Central memory CD8-positive, alpha-beta T cell (primary cell): ENCODE data around the gene PROK2.
A peak's percentile ranks its signal among the peaks of the same experiment; 100 is the strongest.

Source experiments
- ATAC-seq: fragments of 150-1000 bp; cut with Tn5 transposase; replicated peaks from 2 replicates; pipeline ENCODE4 v1.10.0; 2022; ENCODE audit warnings: mild to moderate bottlenecking, moderate FRiP score, moderate number of reproducible peaks; ENCODE audit not compliant: poor library complexity, severe bottlenecking; ENCODE audit errors: extremely low read depth
- DNase-seq, 2 donors: peaks; one replicate each; pipeline ENCODE4 v3.0.0; 2021; ENCODE audit warnings: low spot score in 2 of 2
- H3K27ac Mint-ChIP-seq: one replicate; pipeline ENCODE4 v1.8.0; 2022; ENCODE audit warnings: low read depth, mild to moderate bottlenecking, moderate library complexity, mixed read lengths
- H3K27me3 Mint-ChIP-seq: one replicate; pipeline ENCODE4 v1.8.0; 2022; ENCODE audit warnings: mixed read lengths
- H3K36me3 Mint-ChIP-seq: one replicate; pipeline ENCODE4 v1.8.0; 2022; ENCODE audit warnings: mild to moderate bottlenecking, moderate library complexity, mixed read lengths; ENCODE audit not compliant: insufficient read depth
- H3K4me1 Mint-ChIP-seq: one replicate; pipeline ENCODE4 v1.8.0; 2022; ENCODE audit warnings: mixed read lengths
- H3K4me3 Mint-ChIP-seq: one replicate; pipeline ENCODE4 v1.8.0; 2022; ENCODE audit warnings: mild to moderate bottlenecking, moderate library complexity, mixed read lengths
- H3K9me3 Mint-ChIP-seq: one replicate; pipeline ENCODE4 v1.8.0; 2022; ENCODE audit warnings: mixed read lengths

Gene PROK2

DNA sequence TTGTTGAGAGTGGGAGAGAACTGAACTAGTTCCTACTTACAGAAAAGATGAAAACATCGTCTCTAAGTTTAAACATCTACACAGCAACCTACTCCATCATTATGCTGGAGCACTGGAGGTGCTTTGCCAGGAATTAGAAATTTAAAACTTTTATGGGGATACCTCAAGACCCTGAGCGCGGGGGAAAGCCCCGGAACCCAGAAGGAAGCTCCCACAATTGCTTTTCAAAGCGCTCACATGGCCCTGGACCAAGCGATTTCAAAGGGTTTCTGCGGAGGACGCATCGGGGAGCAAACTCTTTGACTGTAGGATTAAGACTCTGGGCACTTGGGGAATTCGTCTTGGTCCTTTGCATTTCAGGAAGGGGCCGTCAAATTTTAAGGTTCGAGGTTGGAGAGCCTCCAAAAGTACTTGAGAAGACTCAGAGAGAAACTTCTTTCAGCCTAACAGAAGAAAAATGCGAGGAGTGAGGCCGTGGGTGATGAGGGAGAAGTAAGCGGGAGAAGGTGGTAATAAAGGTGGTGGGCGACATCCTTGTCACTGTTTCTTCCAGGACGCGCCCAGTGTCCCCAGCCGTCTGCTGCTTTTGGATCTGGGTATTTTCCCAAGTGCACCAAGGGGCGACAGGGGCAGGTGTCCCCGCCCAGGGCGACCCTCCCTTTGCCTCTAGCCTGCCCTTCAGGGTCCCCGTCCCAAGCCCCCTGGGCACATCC, 591 bp downstream of the PROK2 start:
- no peak for ATAC-seq
- no peak for DNase-seq
- H3K36me3 Mint-ChIP-seq, result no peaks in the 10 kb centered on the region
- no peak overlapping the region for H3K27ac Mint-ChIP-seq
- peak overlapping the region; percentile 65 for H3K4me3 Mint-ChIP-seq
- H3K4me1 Mint-ChIP-seq, result peaks cover 25% of the 10 kb centered on the region
- H3K27me3 Mint-ChIP-seq, result peaks cover 84% of the 10 kb centered on the region
- H3K9me3 Mint-ChIP-seq, result no peaks in the 10 kb centered on the region

DNA sequence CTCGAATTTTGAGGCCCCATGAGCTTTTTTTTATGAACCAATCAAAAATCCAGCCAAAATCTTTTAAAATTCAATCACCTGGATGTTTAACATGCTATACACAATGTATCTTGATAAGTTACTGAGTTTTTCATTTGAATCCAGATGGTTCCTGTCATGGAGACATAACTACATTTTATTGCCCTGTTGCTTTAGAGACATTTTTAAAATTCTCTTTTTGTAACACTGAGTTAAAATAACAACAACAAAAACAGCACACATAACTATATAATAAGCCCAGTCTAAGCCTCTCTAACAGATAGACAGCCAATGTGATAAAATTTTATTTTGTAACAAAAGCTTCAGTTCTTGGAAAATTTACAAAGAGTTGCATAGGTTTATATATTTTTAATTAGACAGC, 1.8 kb downstream of the PROK2 start:
- Mint-ChIP-seq H3K36me3 (no peaks in the 10 kb centered on the region), H3K4me1 (peaks cover 26% of the 10 kb centered on the region), H3K27ac (no peak overlapping the region), H3K9me3 (no peaks in the 10 kb centered on the region), H3K27me3 (peaks cover 92% of the 10 kb centered on the region), H3K4me3 (no peak overlapping the region)
- ATAC-seq (no peak), DNase-seq (no peak)

DNA sequence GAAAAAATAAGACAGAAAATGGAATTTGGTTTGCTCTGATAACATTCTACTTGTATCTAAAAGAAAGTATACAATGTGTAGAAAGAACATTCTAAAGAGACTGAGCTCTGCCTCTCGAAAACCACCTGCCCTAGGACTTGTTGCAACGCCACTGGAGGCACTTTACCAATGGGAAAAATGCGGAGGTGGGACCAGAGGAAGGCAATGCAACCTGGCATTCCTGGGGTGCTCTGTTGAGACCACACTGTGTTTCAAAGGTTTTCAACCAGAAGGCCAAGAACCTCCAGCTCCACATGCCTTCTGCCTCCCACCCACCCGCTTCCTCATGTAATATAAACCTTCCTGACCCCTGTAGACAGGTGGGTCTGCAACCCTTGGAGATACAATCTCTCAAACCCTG, 4.5 kb downstream of the PROK2 start:
- peaks cover 18% of the 10 kb centered on the region for H3K4me1 Mint-ChIP-seq
- peaks cover 1% of the 10 kb centered on the region for H3K36me3 Mint-ChIP-seq
- peaks cover 67% of the 10 kb centered on the region for H3K27me3 Mint-ChIP-seq
- H3K9me3 Mint-ChIP-seq, result no peaks in the 10 kb centered on the region
- ATAC-seq (no peak), DNase-seq (no peak)
- no peak overlapping the region for H3K4me3 Mint-ChIP-seq
- H3K27ac Mint-ChIP-seq, result no peak overlapping the region

- peaks cover 63% of the 10 kb centered on the region for H3K27me3 Mint-ChIP-seq
- no peak for ATAC-seq
- peaks cover 1% of the 10 kb centered on the region for H3K36me3 Mint-ChIP-seq
- no peak for DNase-seq
- no peaks in the 10 kb centered on the region for H3K9me3 Mint-ChIP-seq
- no peak overlapping the region for H3K4me3 Mint-ChIP-seq
- H3K27ac Mint-ChIP-seq, result no peak overlapping the region
- H3K4me1 Mint-ChIP-seq, result peaks cover 16% of the 10 kb centered on the region
Observed at GRCh38 chr3:71779674-71780377, 5.1 kb downstream of the PROK2 start.

GRCh38 chr3:71778353-71778752, 6.6 kb downstream of the PROK2 start:
- Mint-ChIP-seq H3K4me3 (no peak overlapping the region), H3K27ac (no peak overlapping the region), H3K9me3 (no peaks in the 10 kb centered on the region), H3K4me1 (peaks cover 9% of the 10 kb centered on the region), H3K36me3 (peaks cover 1% of the 10 kb centered on the region), H3K27me3 (peaks cover 57% of the 10 kb centered on the region)
- DNase-seq (no peak), ATAC-seq (no peak)

DNA sequence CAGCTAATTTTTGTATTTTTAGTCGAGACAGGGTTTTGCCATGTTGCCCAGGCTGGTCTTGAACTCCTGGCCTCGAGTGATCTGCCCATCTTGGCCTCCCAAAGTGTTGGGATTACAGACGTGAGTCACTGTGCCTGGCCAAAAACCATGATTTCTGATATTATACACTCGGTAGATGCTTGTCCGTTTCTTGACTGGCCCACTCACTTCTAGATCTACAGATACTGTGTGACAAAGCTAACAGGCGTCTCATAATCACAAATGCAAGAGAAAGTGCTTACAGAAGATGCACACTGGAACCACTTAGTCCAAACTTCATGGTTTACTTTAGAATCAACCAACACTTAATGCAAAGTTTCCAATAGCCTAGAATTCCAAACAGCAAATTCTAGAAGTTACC, 8.4 kb downstream of the PROK2 start:
- no peak for ATAC-seq
- Mint-ChIP-seq H3K36me3 (peaks cover 1% of the 10 kb centered on the region), H3K9me3 (no peaks in the 10 kb centered on the region), H3K4me1 (peaks cover 9% of the 10 kb centered on the region), H3K4me3 (no peak overlapping the region), H3K27ac (no peak overlapping the region), H3K27me3 (peaks cover 40% of the 10 kb centered on the region)
- DNase-seq, result no peak

DNA sequence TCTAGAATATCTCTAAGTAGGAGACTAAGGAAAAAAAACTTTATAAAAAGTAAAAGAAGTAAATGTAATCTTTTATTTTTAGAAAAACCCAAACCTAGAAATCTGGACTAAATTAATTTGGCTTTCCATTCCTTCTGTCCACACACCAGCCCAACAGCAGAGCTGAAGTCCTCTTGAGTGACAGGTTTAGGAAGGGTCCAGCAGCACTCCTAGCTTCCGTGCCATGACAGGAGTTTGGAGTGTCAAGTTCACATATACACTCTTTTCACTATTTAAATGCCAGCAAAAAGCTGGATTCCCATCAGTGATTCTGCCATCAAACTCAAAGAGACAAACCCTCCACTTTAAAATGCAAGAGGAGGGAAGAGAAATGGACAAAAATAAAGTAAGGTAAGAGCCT, 13.1 kb downstream of the PROK2 start:
- Mint-ChIP-seq H3K9me3 (no peaks in the 10 kb centered on the region), H3K4me3 (no peak overlapping the region), H3K27ac (no peak overlapping the region), H3K4me1 (no peaks in the 10 kb centered on the region), H3K36me3 (peaks cover 1% of the 10 kb centered on the region), H3K27me3 (peaks cover 30% of the 10 kb centered on the region)
- ATAC-seq (no peak), DNase-seq (no peak)

DNA sequence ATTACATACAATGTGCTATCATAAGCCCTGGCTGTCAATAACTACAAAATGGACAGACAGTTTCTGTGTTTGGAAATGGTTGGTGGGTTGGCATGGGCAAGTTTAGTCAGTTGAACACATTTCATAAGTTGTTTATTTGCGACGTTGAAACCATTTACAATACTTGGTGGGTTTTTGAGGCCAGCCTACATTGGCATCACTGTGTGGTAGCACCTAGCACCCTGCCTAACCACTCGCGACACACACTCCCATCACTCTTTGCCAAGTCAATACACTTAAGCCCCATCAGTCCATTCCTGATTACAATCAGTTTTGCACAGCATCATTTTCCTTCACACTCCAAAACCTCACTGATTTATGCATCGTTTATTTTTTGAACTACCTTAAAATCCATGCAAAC, 13.8 kb downstream of the PROK2 start:
- Mint-ChIP-seq H3K4me3 (no peak overlapping the region), H3K4me1 (no peaks in the 10 kb centered on the region), H3K36me3 (no peaks in the 10 kb centered on the region), H3K27me3 (peaks cover 30% of the 10 kb centered on the region), H3K9me3 (no peaks in the 10 kb centered on the region), H3K27ac (no peak overlapping the region)
- DNase-seq (no peak), ATAC-seq (no peak)

- peaks cover 40% of the 10 kb centered on the region for H3K27me3 Mint-ChIP-seq
- no peak for ATAC-seq
Observed at GRCh38 chr3:71763426-71763825, 21.5 kb downstream of the PROK2 start.

GRCh38 chr3:71760140-71760539, 24.8 kb downstream of the PROK2 start:
- H3K27ac Mint-ChIP-seq, result no peak overlapping the region
- H3K9me3 Mint-ChIP-seq, result no peaks in the 10 kb centered on the region
- ATAC-seq, result no peak
- no peak overlapping the region for H3K4me3 Mint-ChIP-seq
- H3K4me1 Mint-ChIP-seq, result no peaks in the 10 kb centered on the region
- H3K36me3 Mint-ChIP-seq, result no peaks in the 10 kb centered on the region
- H3K27me3 Mint-ChIP-seq, result peaks cover 68% of the 10 kb centered on the region
- DNase-seq, result no peak

More at GRCh38 chr3:71763426-71763825, 21.5 kb downstream of the PROK2 start:
- H3K27ac Mint-ChIP-seq, result no peak overlapping the region
- no peak overlapping the region for H3K4me3 Mint-ChIP-seq
- DNase-seq, result no peak
- H3K4me1 Mint-ChIP-seq, result no peaks in the 10 kb centered on the region
- no peaks in the 10 kb centered on the region for H3K36me3 Mint-ChIP-seq
- H3K9me3 Mint-ChIP-seq, result no peaks in the 10 kb centered on the region

GRCh38 chr3:71759401-71759800, 25.5 kb downstream of the PROK2 start:
- no peak for DNase-seq
- peaks cover 70% of the 10 kb centered on the region for H3K27me3 Mint-ChIP-seq
- no peak overlapping the region for H3K27ac Mint-ChIP-seq
- H3K9me3 Mint-ChIP-seq, result no peaks in the 10 kb centered on the region
- no peak overlapping the region for H3K4me3 Mint-ChIP-seq
- H3K36me3 Mint-ChIP-seq, result no peaks in the 10 kb centered on the region
- H3K4me1 Mint-ChIP-seq, result no peaks in the 10 kb centered on the region
- no peak for ATAC-seq

- Mint-ChIP-seq H3K9me3 (no peaks in the 10 kb centered on the region), H3K36me3 (no peaks in the 10 kb centered on the region), H3K4me3 (no peak overlapping the region), H3K27ac (no peak overlapping the region), H3K4me1 (no peaks in the 10 kb centered on the region), H3K27me3 (peaks cover 63% of the 10 kb centered on the region)
- ATAC-seq, result no peak
- no peak for DNase-seq
Observed at GRCh38 chr3:71758091-71758490, 26.9 kb downstream of the PROK2 start.

GRCh38 chr3:71754610-71755253, 30.2 kb downstream of the PROK2 start:
- H3K4me3 Mint-ChIP-seq, result peak overlapping the region; percentile 71
- H3K27me3 Mint-ChIP-seq, result peaks cover 60% of the 10 kb centered on the region

More at GRCh38 chr3:71754610-71755253, 30.2 kb downstream of the PROK2 start:
- DNase-seq (no peak), ATAC-seq (no peak)
- Mint-ChIP-seq H3K9me3 (no peaks in the 10 kb centered on the region), H3K4me1 (no peaks in the 10 kb centered on the region), H3K36me3 (no peaks in the 10 kb centered on the region), H3K27ac (no peak overlapping the region)
